Activated naive CD8-positive, alpha-beta T cell treated with anti-CD3 and anti-CD28 coated beads, Interleukin-2, amount 10 ng/mL, durations not matched to agents 7 days and 5 days (primary cell): ENCODE measurements around the gene RNGTT. TPM values are rescaled to one million over a fixed set of nuclear protein-coding genes. Genes with fewer than 3 reads are reported as not detected.
"Not testable (repeated sequence)": the region's sequence is repeated elsewhere in the genome, so short reads cannot be mapped to it uniquely, and the experiment has no call there.

ENCODE experiments used
- ATAC-seq: fragments of 150-1000 bp; cut with Tn5 transposase; one replicate; pipeline ENCODE4 v1.10.0; 2021; ENCODE audit warnings: low read depth, moderate library complexity
- POLR2A ChIA-PET: fragments of 350-600 bp; sonication (Branson Sonifier 250); formaldehyde crosslinking; loops from one replicate; lab custom pipeline; 2021; ENCODE audit warnings: antibody characterized with exemption; lab: Charles Lee
- DNase-seq: peaks from one replicate; pipeline ENCODE4 v3.0.0; 2021
- H3K27ac Mint-ChIP-seq: one replicate; pipeline ENCODE4 v1.8.0; 2022; ENCODE audit warnings: mild to moderate bottlenecking, mixed read lengths
- H3K27me3 Mint-ChIP-seq: one replicate; pipeline ENCODE4 v1.8.0; 2022; ENCODE audit warnings: mild to moderate bottlenecking, moderate library complexity, mixed read lengths
- H3K36me3 Mint-ChIP-seq: one replicate; pipeline ENCODE4 v1.8.0; 2021; ENCODE audit warnings: mild to moderate bottlenecking, mixed read lengths
- H3K4me1 Mint-ChIP-seq: one replicate; pipeline ENCODE4 v1.8.0; 2021; ENCODE audit warnings: mixed read lengths
- H3K4me3 Mint-ChIP-seq: one replicate; pipeline ENCODE4 v1.8.0; 2022; ENCODE audit warnings: mild to moderate bottlenecking, moderate library complexity, mixed read lengths
- H3K9me3 Mint-ChIP-seq: one replicate; pipeline ENCODE4 v1.8.0; 2021; ENCODE audit warnings: mixed read lengths
- total RNA-seq, 2 experiments: library from RNA; stranded (reverse); gene quantifications; one replicate each; pipeline ENCODE4 v1.2.3, GENCODE V29; 2021

The RNGTT gene
- total RNA-seq, 2 experiments from 2014 or later = 19.9 to 20.1 TPM

- Mint-ChIP-seq H3K27me3 (no peaks in the 10 kb centered on the region), H3K27ac (no peak overlapping the region), H3K9me3 (no peaks in the 10 kb centered on the region), H3K4me3 (no peak overlapping the region), H3K36me3 (no peaks in the 10 kb centered on the region), H3K4me1 (peaks cover 3% of the 10 kb centered on the region)
- DNase-seq (no peak), ATAC-seq (no peak)
- POLR2A ChIA-PET = interaction anchor here (0.8 kb wide), 1 partner anchor 92 kb away, joined by 3 read pairs; no protein-coding TSS in a partner anchor
These were observed 24.5 kb upstream of the RNGTT start for GRCh38 chr6:88987922-88988321.

- Mint-ChIP-seq H3K27ac (no peak overlapping the region), H3K9me3 (no peaks in the 10 kb centered on the region), H3K4me3 (no peak overlapping the region), H3K4me1 (peaks cover 3% of the 10 kb centered on the region), H3K27me3 (peaks cover 6% of the 10 kb centered on the region), H3K36me3 (no peaks in the 10 kb centered on the region)
- POLR2A ChIA-PET = no interaction called here
- no peak for DNase-seq
- ATAC-seq = no peak
These were observed 22.5 kb upstream of the RNGTT start for GRCh38 chr6:88985901-88986300.

GRCh38 chr6:88984606-88985005 lies 21.2 kb upstream of the RNGTT start:
- DNase-seq (no peak), ATAC-seq (no peak)
- Mint-ChIP-seq H3K27ac (no peak overlapping the region), H3K9me3 (no peaks in the 10 kb centered on the region), H3K4me3 (no peak overlapping the region), H3K27me3 (peaks cover 8% of the 10 kb centered on the region), H3K4me1 (peaks cover 3% of the 10 kb centered on the region), H3K36me3 (no peaks in the 10 kb centered on the region)
- POLR2A ChIA-PET = interaction anchor here (2.5 to 3.1 kb wide), 2 partner anchors 95 to 367 kb away, joined by 6 to 33 read pairs; partner anchors contain the start of genes PNRC1 and UBE2J1

GRCh38 chr6:88984152-88984551 lies 20.7 kb upstream of the RNGTT start:
- Mint-ChIP-seq H3K27ac (no peak overlapping the region), H3K27me3 (peaks cover 13% of the 10 kb centered on the region), H3K4me1 (peaks cover 3% of the 10 kb centered on the region), H3K36me3 (no peaks in the 10 kb centered on the region), H3K9me3 (no peaks in the 10 kb centered on the region), H3K4me3 (no peak overlapping the region)
- ATAC-seq = no peak
- DNase-seq = no peak
- POLR2A ChIA-PET = interaction anchor here (2.5 to 3.1 kb wide), 2 partner anchors 96 to 368 kb away, joined by 6 to 33 read pairs; partner anchors contain the start of genes PNRC1 and UBE2J1

- DNase-seq (no peak), ATAC-seq (no peak)
- H3K36me3 Mint-ChIP-seq = no peaks in the 10 kb centered on the region
These were observed 20.1 kb upstream of the RNGTT start for GRCh38 chr6:88983532-88983931.

GRCh38 chr6:88983129-88983528 lies 19.7 kb upstream of the RNGTT start:
- not testable (repeated sequence) for DNase-seq, H3K9me3 Mint-ChIP-seq, H3K4me3 Mint-ChIP-seq, H3K36me3 Mint-ChIP-seq, H3K27ac Mint-ChIP-seq, ATAC-seq, H3K4me1 Mint-ChIP-seq
- POLR2A ChIA-PET = interaction anchor here (0.6 to 3.1 kb wide), 5 partner anchors 97 to 372 kb away, joined by 3 to 33 read pairs (median 6); partner anchors contain the start of genes PM20D2, PNRC1 and UBE2J1
- peaks cover 15% of the 10 kb centered on the region for H3K27me3 Mint-ChIP-seq

More at GRCh38 chr6:88983532-88983931, 20.1 kb upstream of the RNGTT start:
- POLR2A ChIA-PET = interaction anchor here (1.4 to 3.1 kb wide), 3 partner anchors 97 to 369 kb away, joined by 6 to 33 read pairs (median 7); partner anchors contain the start of genes PM20D2, PNRC1 and UBE2J1
- Mint-ChIP-seq H3K27me3 (peaks cover 15% of the 10 kb centered on the region), H3K9me3 (no peaks in the 10 kb centered on the region), H3K4me1 (peaks cover 3% of the 10 kb centered on the region), H3K4me3 (no peak overlapping the region), H3K27ac (no peak overlapping the region)

- Mint-ChIP-seq H3K36me3 (no peaks in the 10 kb centered on the region), H3K4me3 (no peak overlapping the region), H3K27me3 (peaks cover 15% of the 10 kb centered on the region), H3K4me1 (peaks cover 3% of the 10 kb centered on the region), H3K27ac (no peak overlapping the region), H3K9me3 (no peaks in the 10 kb centered on the region)
- DNase-seq = no peak
- peak; percentile 73 for ATAC-seq
- POLR2A ChIA-PET = interaction anchor here (0.5 to 3.1 kb wide), 6 partner anchors 97 to 372 kb away, joined by 3 to 33 read pairs (median 6); partner anchors contain the start of genes PM20D2, PNRC1 and UBE2J1
These were observed 19.3 kb upstream of the RNGTT start for GRCh38 chr6:88982720-88983119.

GRCh38 chr6:88975369-88975768 lies 12.0 kb upstream of the RNGTT start:
- no peak for ATAC-seq
- POLR2A ChIA-PET = no interaction called here

GRCh38 chr6:88972504-88973423 lies 9.3 kb upstream of the RNGTT start:
- H3K4me3 Mint-ChIP-seq = no peak overlapping the region
- no peaks in the 10 kb centered on the region for H3K4me1 Mint-ChIP-seq
- peaks cover 2% of the 10 kb centered on the region for H3K27me3 Mint-ChIP-seq
- no peak for ATAC-seq
- H3K36me3 Mint-ChIP-seq = no peaks in the 10 kb centered on the region
- POLR2A ChIA-PET = no interaction called here
- DNase-seq = no peak
- H3K9me3 Mint-ChIP-seq = no peaks in the 10 kb centered on the region
- H3K27ac Mint-ChIP-seq = no peak overlapping the region

More at GRCh38 chr6:88975369-88975768, 12.0 kb upstream of the RNGTT start:
- Mint-ChIP-seq H3K27ac (no peak overlapping the region), H3K4me3 (no peak overlapping the region), H3K27me3 (peaks cover 10% of the 10 kb centered on the region), H3K4me1 (no peaks in the 10 kb centered on the region), H3K36me3 (no peaks in the 10 kb centered on the region), H3K9me3 (no peaks in the 10 kb centered on the region)
- no peak for DNase-seq

- DNase-seq (no peak), ATAC-seq (no peak)
- H3K4me1 Mint-ChIP-seq = no peaks in the 10 kb centered on the region
- H3K27me3 Mint-ChIP-seq = peaks cover 2% of the 10 kb centered on the region
- H3K9me3 Mint-ChIP-seq = peaks cover 6% of the 10 kb centered on the region
- H3K27ac Mint-ChIP-seq = no peak overlapping the region
- POLR2A ChIA-PET = no interaction called here
- H3K4me3 Mint-ChIP-seq = no peak overlapping the region
- peaks cover 5% of the 10 kb centered on the region for H3K36me3 Mint-ChIP-seq
These were observed 6.9 kb upstream of the RNGTT start for GRCh38 chr6:88970301-88970700.

GRCh38 chr6:88969255-88969654 lies 5.8 kb upstream of the RNGTT start:
- H3K4me3 Mint-ChIP-seq, ATAC-seq, H3K27me3 Mint-ChIP-seq, H3K4me1 Mint-ChIP-seq, H3K27ac Mint-ChIP-seq, H3K36me3 Mint-ChIP-seq, DNase-seq, POLR2A ChIA-PET, H3K9me3 Mint-ChIP-seq: not testable (repeated sequence)

- POLR2A ChIA-PET = interaction anchor here (0.7 kb wide), 1 partner anchor 9 kb away, joined by 6 read pairs; no protein-coding TSS in a partner anchor
- Mint-ChIP-seq H3K27ac (no peak overlapping the region), H3K4me3 (no peak overlapping the region), H3K36me3 (peaks cover 8% of the 10 kb centered on the region), H3K9me3 (peaks cover 6% of the 10 kb centered on the region), H3K4me1 (peaks cover 10% of the 10 kb centered on the region), H3K27me3 (no peaks in the 10 kb centered on the region)
- no peak for DNase-seq
- no peak for ATAC-seq
These were observed 4.5 kb upstream of the RNGTT start for GRCh38 chr6:88967891-88968290.

GRCh38 chr6:88965691-88966090 lies 2.3 kb upstream of the RNGTT start:
- peaks cover 6% of the 10 kb centered on the region for H3K9me3 Mint-ChIP-seq
- no peak overlapping the region for H3K4me3 Mint-ChIP-seq
- no peak for ATAC-seq
- peaks cover 10% of the 10 kb centered on the region for H3K36me3 Mint-ChIP-seq
- no peak for DNase-seq
- peaks cover 18% of the 10 kb centered on the region for H3K4me1 Mint-ChIP-seq
- no peak overlapping the region for H3K27ac Mint-ChIP-seq
- H3K27me3 Mint-ChIP-seq = no peaks in the 10 kb centered on the region
- POLR2A ChIA-PET = no interaction called here
